Colonic mucosa (tissue), 4 donors: ENCODE results near the gene NUP62. TPM values are rescaled to one million over a fixed set of nuclear protein-coding genes. Genes with fewer than 3 reads are reported as not detected.
A peak's percentile ranks its signal among the peaks of the same experiment; 100 is the strongest.
"Not testable (repeated sequence)": the region's sequence is repeated elsewhere in the genome, so short reads cannot be mapped to it uniquely, and the experiment has no call there.

Source experiments
- DNase-seq: peaks from one replicate; pipeline ENCODE4 v3.0.0-alpha.2; 2020
- H3K27ac ChIP-seq: fragments of 200-600 bp; one replicate; pipeline ENCODE4 v1.8.0; 2021
- H3K27me3 ChIP-seq: fragments of 200-600 bp; one replicate; pipeline ENCODE4 v1.8.0; 2021
- H3K36me3 ChIP-seq: fragments of 200-600 bp; one replicate; pipeline ENCODE4 v1.8.0; 2021
- H3K4me1 ChIP-seq: fragments of 200-600 bp; one replicate; pipeline ENCODE4 v1.8.0; 2021; ENCODE audit warnings: mild to moderate bottlenecking
- H3K4me3 ChIP-seq: fragments of 200-600 bp; one replicate; pipeline ENCODE4 v1.8.0; 2021
- H3K9ac ChIP-seq, 2 donors: one replicate each; pipeline ENCODE4 v1.7.0; 2013; ENCODE audit warnings: control low read depth in 2 of 2, low read depth in 2 of 2, low read length in 2 of 2
- H3K9me3 ChIP-seq: fragments of 200-600 bp; one replicate; pipeline ENCODE4 v1.8.0; 2021
- CTCF ChIP-seq: fragments of 200-600 bp; IDR thresholded peaks from one replicate; pipeline ENCODE4 v1.8.0; 2022; ENCODE audit warnings: antibody characterized with exemption, mild to moderate bottlenecking
- intact Hi-C: fragments of 100-400 bp; cut with DNase I; formaldehyde crosslinking; loops from one replicate; pipeline ENCODE4 v1.14.1; 2022
- total RNA-seq, 2 donors: library from RNA; stranded (reverse); fragmentation: NEBNext Ultra II Directional in 1 of 2; extraction: Animal tissue kit (Norgen Biotek cat#: 25700) in 1 of 2; gene quantifications; one replicate each; pipeline ENCODE4 v1.2.1, GENCODE V29; 2021
- donor health status: healthy.
- donor health status: DM: no; HTN: no; CAD: no.
- donor health status: DM: no; HTN: no; CAD: no.

Gene NUP62
- total RNA-seq, 2 donors from 2014 or later = 34.8 to 59.8 TPM

DNA sequence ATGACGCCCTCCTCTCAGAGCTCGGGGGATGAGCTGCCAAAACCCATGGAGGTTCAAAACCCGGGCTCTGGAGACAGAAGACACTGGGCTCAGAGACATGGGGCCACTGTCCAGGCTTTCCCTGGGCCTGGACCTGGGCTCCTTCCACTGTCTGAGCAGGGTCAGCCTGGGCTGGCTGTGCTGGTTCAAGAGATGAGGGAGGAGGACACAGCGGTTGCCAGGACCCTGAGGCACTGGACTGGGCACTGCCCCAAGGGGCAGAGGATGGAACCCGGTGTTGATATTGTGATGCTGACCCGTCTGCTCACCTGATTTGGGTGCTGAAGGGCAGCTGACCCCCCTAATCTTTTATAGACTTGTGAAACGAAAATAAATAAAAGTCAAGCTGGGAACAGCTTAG, 45.7 kb upstream of the NUP62 start:
- no peaks in the 10 kb centered on the region for H3K36me3 ChIP-seq
- H3K27me3 ChIP-seq = no peaks in the 10 kb centered on the region
- DNase-seq = no peak
- H3K4me3 ChIP-seq = no peak overlapping the region
- no peak overlapping the region for H3K9ac ChIP-seq
- H3K27ac ChIP-seq = no peak overlapping the region
- no peaks in the 10 kb centered on the region for H3K4me1 ChIP-seq
- TF ChIP-seq CTCF = no peak
- intact Hi-C loops = no loop called here
- H3K9me3 ChIP-seq = no peaks in the 10 kb centered on the region

GRCh38 chr19:49973987-49974386, 44.7 kb upstream of the NUP62 start:
- no peaks in the 10 kb centered on the region for H3K9me3 ChIP-seq
- no peak for TF ChIP-seq CTCF

DNA sequence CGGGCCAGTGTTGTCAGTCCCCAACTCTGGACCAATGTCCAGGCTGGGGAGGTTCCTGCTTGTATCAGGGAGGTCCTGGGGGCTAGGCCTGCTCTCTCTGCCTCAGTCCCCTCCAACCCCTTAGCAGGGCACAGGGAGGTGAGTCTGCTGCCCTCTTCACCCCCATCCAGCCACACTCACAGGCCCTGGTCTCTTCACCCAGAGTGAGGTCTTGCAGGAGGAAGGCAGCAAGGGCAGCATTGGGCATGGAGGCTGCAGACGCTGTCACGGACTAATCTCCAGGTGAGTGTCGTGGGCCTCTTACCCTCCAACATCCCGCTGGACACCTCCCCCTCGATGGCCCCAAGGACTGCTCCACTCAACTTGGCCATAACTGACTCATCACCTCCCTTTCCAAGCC, 43.5 kb upstream of the NUP62 start:
- Histone ChIP-seq H3K4me3 (no peak overlapping the region), H3K27ac (no peak overlapping the region), H3K27me3 (peaks cover 8% of the 10 kb centered on the region), H3K9me3 (no peaks in the 10 kb centered on the region), H3K9ac (no peak overlapping the region), H3K36me3 (no peaks in the 10 kb centered on the region), H3K4me1 (no peaks in the 10 kb centered on the region)
- intact Hi-C loops = no loop called here
- DNase-seq = no peak
- TF ChIP-seq CTCF = no peak

More at GRCh38 chr19:49973987-49974386, 44.7 kb upstream of the NUP62 start:
- H3K4me1 ChIP-seq = no peaks in the 10 kb centered on the region
- H3K27ac ChIP-seq = no peak overlapping the region
- H3K27me3 ChIP-seq = peaks cover under 1% of the 10 kb centered on the region
- no peak overlapping the region for H3K4me3 ChIP-seq
- DNase-seq = no peak
- H3K9ac ChIP-seq = peak overlapping the region in 1 of 2 donors; percentile 12
- H3K36me3 ChIP-seq = no peaks in the 10 kb centered on the region
- intact Hi-C loops = no loop called here

- intact Hi-C loops = no loop called here
- Histone ChIP-seq H3K9ac (no peak overlapping the region), H3K36me3 (no peaks in the 10 kb centered on the region), H3K9me3 (no peaks in the 10 kb centered on the region), H3K4me1 (no peaks in the 10 kb centered on the region), H3K27ac (no peak overlapping the region), H3K4me3 (no peak overlapping the region), H3K27me3 (peaks cover 8% of the 10 kb centered on the region)
- DNase-seq = no peak
- no peak for TF ChIP-seq CTCF
Measured at GRCh38 chr19:49971991-49972411, 42.7 kb upstream of the NUP62 start.

GRCh38 chr19:49969355-49969754, 40.1 kb upstream of the NUP62 start:
- H3K9me3 ChIP-seq, H3K36me3 ChIP-seq, H3K4me1 ChIP-seq, DNase-seq, H3K27me3 ChIP-seq, H3K4me3 ChIP-seq, H3K27ac ChIP-seq, intact Hi-C loops, H3K9ac ChIP-seq: not testable (repeated sequence)

DNA sequence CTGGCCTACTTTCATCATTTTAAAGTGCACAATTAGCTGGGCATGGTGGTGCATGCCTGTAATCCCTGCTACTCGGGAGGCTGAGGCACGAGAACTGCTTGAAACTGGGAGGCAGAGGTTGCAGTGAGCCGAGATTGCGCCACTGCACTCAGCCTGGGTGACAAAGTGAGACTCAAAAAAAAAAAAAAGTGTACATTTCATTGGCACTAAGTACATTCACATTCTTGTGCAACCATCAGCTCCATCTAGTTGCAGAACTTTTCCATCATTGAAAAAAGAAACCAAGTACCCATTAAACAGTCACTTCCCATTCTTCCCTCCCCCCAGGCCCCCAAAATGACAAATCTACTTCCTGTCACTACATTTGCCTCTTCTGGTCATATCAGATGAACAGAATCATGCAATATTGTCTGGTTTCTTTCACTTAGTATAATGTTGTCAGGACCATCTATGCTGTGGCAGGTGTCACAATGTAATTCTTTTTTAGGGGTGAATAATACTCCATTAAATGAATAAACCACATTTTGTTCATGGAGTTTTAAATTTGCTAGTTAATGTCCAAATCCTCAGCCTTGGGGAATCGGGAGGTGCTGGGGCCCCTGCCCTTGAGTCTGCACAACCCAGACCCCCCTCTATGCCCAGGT, 39.1 kb upstream of the NUP62 start:
- intact Hi-C loops = no loop called here

DNA sequence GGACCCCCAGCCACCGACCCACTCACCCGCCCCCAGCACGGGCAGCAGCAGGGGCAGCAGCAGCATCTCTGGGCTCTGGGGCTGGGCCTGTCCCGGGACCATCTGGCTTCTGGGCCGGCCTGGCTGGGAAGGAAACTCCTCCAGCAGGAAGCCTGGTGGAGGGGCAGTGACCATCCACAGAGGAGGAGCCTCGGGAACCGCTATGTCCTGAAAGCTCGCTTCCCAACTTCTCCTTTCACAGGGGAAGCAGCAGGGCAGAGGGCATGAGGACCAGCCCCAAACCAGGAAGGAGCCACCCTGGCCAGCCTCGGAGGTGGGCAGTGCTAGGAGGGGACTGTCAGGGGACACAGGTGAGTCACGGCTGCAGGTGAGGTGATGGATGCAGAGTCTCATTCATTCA, 31.7 kb upstream of the NUP62 start, which contains the start of gene SIGLEC11:
Gene SIGLEC11 (minus strand): TSS at position 193 of the 400 bp plus-strand sequence. CDS start 91 bp downstream, at position 102.
- DNase-seq, H3K9me3 ChIP-seq, H3K4me3 ChIP-seq, H3K27ac ChIP-seq, H3K27me3 ChIP-seq, H3K9ac ChIP-seq, H3K4me1 ChIP-seq, H3K36me3 ChIP-seq, intact Hi-C loops: not testable (repeated sequence)

More for the DNA sequence above, 39.1 kb upstream of the NUP62 start:
- Histone ChIP-seq H3K4me3 (no peak overlapping the region), H3K27ac (no peak overlapping the region), H3K9ac (no peak overlapping the region), H3K36me3 (no peaks in the 10 kb centered on the region), H3K27me3 (peaks cover 8% of the 10 kb centered on the region), H3K4me1 (no peaks in the 10 kb centered on the region), H3K9me3 (no peaks in the 10 kb centered on the region)
- no peak for DNase-seq
- no peak for TF ChIP-seq CTCF

DNA sequence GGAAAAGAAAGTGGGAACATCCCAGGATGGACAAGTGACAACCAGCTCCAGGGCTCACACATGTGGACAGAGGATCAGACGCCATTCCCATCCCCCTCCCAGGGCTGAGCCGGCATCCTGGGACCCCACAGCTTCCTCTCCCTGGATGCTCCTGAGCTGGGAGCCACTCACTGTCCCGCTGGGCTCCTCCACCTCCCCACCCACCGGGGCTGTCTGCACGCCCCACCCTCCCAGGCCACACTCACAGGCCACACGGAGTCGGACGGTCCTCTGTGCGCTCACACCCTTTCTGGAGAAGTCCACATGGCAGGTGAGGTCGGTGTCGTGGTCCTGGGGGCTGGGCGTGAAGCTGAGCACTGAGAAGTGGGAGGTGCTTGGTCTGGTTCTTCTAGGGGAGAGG, 30.6 kb upstream of the NUP62 start:
- H3K9me3 ChIP-seq, H3K4me3 ChIP-seq, H3K27me3 ChIP-seq, H3K4me1 ChIP-seq, intact Hi-C loops, DNase-seq, H3K27ac ChIP-seq, H3K36me3 ChIP-seq, H3K9ac ChIP-seq: not testable (repeated sequence)

GRCh38 chr19:49958596-49958995, 29.3 kb upstream of the NUP62 start:
- DNase-seq, H3K9ac ChIP-seq, H3K27me3 ChIP-seq, H3K9me3 ChIP-seq, H3K4me3 ChIP-seq, H3K27ac ChIP-seq, intact Hi-C loops, H3K36me3 ChIP-seq: not testable (repeated sequence)
- H3K4me1 ChIP-seq = peaks cover 14% of the 10 kb centered on the region
